Natural killer cell treated with Interleukin-12 subunit alpha and Interleukin-12 subunit beta and Interleukin-15 and Interleukin-18, amount 100 ng/mL, for 72 hours (primary cell): ENCODE measurements around the gene HPF1. TPM values are rescaled to one million over a fixed set of nuclear protein-coding genes. Genes with fewer than 3 reads are reported as not detected.

Experiments used
- ATAC-seq, 2 donors: fragments of 150-1000 bp; cut with Tn5 transposase in 1 of 2; sonication (Bioruptor Pico), chemical (Tn5 transposase) in 1 of 2; 2 replicates each; pipeline ENCODE4 v1.10.0; 2021
- DNase-seq: peaks from one replicate; pipeline ENCODE4 v3.0.0; 2022; ENCODE audit warnings: low spot score
- H3K27ac Mint-ChIP-seq, 2 donors: 1 replicate in 1 of 2; 2 replicates in 1 of 2; pipeline ENCODE4 v1.8.0; 2022; ENCODE audit warnings: mixed read lengths in 2 of 2, mild to moderate bottlenecking in 1 of 2, moderate library complexity in 1 of 2
- H3K27me3 Mint-ChIP-seq, 2 donors: 1 replicate in 1 of 2; 2 replicates in 1 of 2; pipeline ENCODE4 v1.8.0; 2022; ENCODE audit warnings: mixed read lengths in 2 of 2
- H3K36me3 Mint-ChIP-seq: one replicate; pipeline ENCODE4 v1.8.0; 2022; ENCODE audit warnings: mixed read lengths
- H3K4me1 Mint-ChIP-seq, 2 donors: 1 replicate in 1 of 2; 2 replicates in 1 of 2; pipeline ENCODE4 v1.8.0; 2022; ENCODE audit warnings: low read depth in 2 of 2, mixed read lengths in 2 of 2, mild to moderate bottlenecking in 1 of 2
- H3K4me3 Mint-ChIP-seq: one replicate; pipeline ENCODE4 v1.8.0; 2022; ENCODE audit warnings: mixed read lengths
- H3K9me3 Mint-ChIP-seq: 2 replicates; pipeline ENCODE4 v1.8.0; 2022; ENCODE audit warnings: mixed read lengths
- total RNA-seq, 2 donors: library from RNA; stranded (reverse); gene quantifications; one replicate each; pipeline ENCODE4 v1.2.3, GENCODE V29; 2022

The HPF1 gene
- total RNA-seq, 2 donors from 2014 or later, result 22.3 to 25.9 TPM

DNA sequence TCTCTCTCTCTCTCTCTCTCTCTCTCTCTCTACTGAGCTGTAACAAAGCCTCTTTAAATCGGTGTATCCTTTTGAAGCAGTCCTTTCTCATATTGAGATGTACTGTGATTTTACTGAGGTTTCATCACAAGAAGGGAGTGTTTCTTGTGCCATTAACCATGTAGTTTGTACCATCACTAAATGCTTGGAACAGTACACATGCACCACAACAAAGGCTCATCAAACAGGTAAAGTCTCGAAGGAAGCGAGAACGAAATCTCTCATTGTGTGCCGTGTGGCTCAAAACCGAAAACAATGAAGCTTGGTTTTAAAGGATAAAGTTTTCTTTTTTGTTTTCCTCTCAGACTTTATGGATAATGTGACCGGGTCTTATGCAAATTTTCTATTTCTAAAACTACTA is 37.2 kb downstream of the HPF1 start:
- no peak for DNase-seq
- no peaks in the 10 kb centered on the region for H3K27me3 Mint-ChIP-seq
- H3K4me3 Mint-ChIP-seq, result no peak overlapping the region
- H3K9me3 Mint-ChIP-seq, result no peaks in the 10 kb centered on the region
- peaks cover 11% of the 10 kb centered on the region for H3K36me3 Mint-ChIP-seq
- H3K4me1 Mint-ChIP-seq, result no peaks in the 10 kb centered on the region
- ATAC-seq, result no peak
- H3K27ac Mint-ChIP-seq, result no peak overlapping the region

DNA sequence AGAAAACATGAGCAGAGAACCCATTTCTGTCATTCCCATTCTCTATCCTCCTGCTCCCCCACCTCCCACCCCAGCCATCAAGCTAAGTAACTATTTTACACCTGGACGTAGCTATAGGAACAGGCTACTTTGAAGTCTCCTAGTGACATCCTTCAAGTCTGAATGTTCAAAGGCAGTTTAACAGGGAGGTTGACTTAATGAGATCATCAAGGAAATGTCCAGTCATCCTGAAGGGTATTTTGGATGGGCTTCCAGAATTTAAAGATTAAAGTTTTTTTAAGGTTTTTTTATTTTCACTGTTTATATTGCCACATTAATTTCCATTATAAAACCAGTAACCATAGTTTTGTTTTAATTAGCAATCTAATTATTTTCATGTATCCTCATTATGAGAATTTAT is 41.1 kb downstream of the HPF1 start:
- DNase-seq, result no peak
- H3K4me1 Mint-ChIP-seq, result no peaks in the 10 kb centered on the region
- no peak for ATAC-seq
- H3K27ac Mint-ChIP-seq, result no peak overlapping the region
- no peaks in the 10 kb centered on the region for H3K27me3 Mint-ChIP-seq
- peaks cover 15% of the 10 kb centered on the region for H3K36me3 Mint-ChIP-seq
- no peak overlapping the region for H3K4me3 Mint-ChIP-seq
- H3K9me3 Mint-ChIP-seq, result no peaks in the 10 kb centered on the region

DNA sequence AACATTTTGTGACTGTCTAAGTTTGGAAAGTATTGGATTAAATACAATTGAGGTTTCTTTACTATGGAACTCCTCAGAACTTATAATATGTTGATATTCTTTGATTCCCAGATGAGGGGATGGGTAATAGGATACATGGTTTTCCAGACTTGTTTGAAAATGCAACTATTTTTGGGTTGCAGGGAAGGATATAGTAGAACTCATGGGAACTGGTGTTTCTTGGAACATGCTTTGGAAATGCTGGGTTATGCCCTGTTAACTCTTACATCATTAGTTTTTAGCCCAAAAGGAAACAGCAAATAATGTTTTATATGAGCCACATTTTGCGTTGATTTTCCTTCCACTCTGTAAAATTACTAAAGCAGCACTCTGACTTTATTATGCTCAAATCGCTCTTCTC is 41.9 kb downstream of the HPF1 start:
- Mint-ChIP-seq H3K4me3 (no peak overlapping the region), H3K4me1 (no peaks in the 10 kb centered on the region), H3K36me3 (peaks cover 15% of the 10 kb centered on the region), H3K27me3 (no peaks in the 10 kb centered on the region), H3K27ac (no peak overlapping the region), H3K9me3 (no peaks in the 10 kb centered on the region)
- DNase-seq, result no peak
- ATAC-seq, result no peak

- Mint-ChIP-seq H3K4me3 (no peak overlapping the region), H3K27ac (peak overlapping the region in 1 of 2 donors; percentile 48), H3K4me1 (peaks cover 0 to 4% of the 10 kb centered on the region in 2 donors), H3K27me3 (no peaks in the 10 kb centered on the region), H3K9me3 (no peaks in the 10 kb centered on the region), H3K36me3 (no peaks in the 10 kb centered on the region)
- DNase-seq, result no peak
- no peak for ATAC-seq
Observed at GRCh38 chr4:169707958-169708643, 49.6 kb downstream of the HPF1 start.

DNA sequence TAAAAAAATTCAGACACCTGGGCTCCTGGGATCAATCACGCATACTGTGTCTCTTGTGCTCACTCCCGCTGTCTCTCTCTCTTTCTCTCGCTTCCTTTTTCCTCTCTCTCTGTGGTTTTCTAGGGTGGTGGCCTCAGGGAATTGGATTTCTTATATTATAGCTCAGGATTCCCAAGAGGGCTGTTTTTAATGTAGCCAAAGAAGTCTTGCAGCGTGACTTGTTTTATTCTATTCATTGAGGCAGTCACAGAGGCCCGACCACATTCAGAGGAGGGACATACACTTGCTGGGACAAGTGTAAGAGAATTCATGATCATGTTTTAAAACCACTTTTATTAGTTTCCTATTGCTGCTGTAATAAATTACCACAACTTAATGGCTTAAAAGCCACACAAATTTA is 59.4 kb downstream of the HPF1 start:
- ATAC-seq (no peak), DNase-seq (no peak)
- no peaks in the 10 kb centered on the region for H3K27me3 Mint-ChIP-seq
- H3K9me3 Mint-ChIP-seq, result no peaks in the 10 kb centered on the region
- peaks cover 16% of the 10 kb centered on the region for H3K36me3 Mint-ChIP-seq
- H3K4me3 Mint-ChIP-seq, result no peak overlapping the region
- no peaks in the 10 kb centered on the region for H3K4me1 Mint-ChIP-seq
- H3K27ac Mint-ChIP-seq, result no peak overlapping the region

GRCh38 chr4:169690787-169691186 is 67.0 kb downstream of the HPF1 start:
- Mint-ChIP-seq H3K4me1 (peaks cover 0 to 2% of the 10 kb centered on the region in 2 donors), H3K27me3 (no peaks in the 10 kb centered on the region), H3K27ac (no peak overlapping the region), H3K4me3 (no peak overlapping the region), H3K36me3 (peaks cover 4% of the 10 kb centered on the region), H3K9me3 (no peaks in the 10 kb centered on the region)
- ATAC-seq, result no peak
- no peak for DNase-seq

DNA sequence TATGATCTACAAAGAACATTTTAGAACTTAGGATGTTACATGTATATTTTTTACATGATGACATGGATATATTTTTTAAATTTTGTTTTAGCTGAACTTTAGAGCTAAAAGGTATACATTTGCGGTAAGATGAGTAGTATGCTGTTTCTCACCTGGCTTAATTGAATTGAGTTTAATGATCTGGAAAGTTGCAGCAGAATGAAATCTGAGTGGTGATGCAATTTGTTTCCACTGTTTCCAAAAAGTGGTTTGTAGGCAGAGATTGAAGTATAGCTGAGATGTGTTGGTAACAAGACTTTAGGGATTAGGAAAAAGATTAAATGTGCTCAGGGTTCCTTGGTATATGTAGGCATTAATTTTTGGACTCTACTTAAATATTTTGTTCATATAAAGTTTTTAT is 68.1 kb downstream of the HPF1 start:
- Mint-ChIP-seq H3K27me3 (no peaks in the 10 kb centered on the region), H3K4me1 (peaks cover 0 to 2% of the 10 kb centered on the region in 2 donors), H3K27ac (no peak overlapping the region), H3K4me3 (no peak overlapping the region), H3K36me3 (peaks cover 4% of the 10 kb centered on the region), H3K9me3 (no peaks in the 10 kb centered on the region)
- no peak for ATAC-seq
- no peak for DNase-seq

DNA sequence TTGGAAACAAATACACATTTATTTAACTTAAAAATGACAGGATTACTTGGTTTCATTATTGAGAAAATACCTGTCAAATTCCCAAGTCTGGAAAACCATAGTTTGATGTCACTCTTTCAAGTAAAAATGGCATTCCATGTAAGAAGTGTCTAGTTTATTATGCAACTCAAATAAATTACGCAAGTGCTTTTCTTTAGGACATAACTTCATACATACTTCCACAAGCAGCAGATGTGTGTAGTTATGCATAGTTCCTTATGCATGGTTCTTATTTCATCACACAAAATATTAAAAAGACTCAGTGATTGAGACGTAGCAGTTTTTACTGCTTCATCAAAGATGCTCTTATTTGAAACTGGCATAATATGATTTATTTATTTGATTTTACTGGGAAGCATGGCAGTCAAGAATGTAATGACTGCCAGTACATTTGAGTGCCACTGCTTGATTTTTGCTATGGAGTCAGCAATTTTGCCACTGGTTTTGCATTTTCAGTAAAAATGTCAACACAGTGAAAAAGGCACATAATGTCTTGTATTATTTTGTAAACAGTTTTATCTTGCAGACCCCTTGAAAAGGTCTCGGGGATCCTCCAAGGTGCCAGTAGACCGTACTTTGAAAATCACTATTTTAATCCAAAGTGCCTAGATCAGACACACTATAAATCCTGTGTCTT is 75.2 kb downstream of the HPF1 start:
- no peak overlapping the region for H3K27ac Mint-ChIP-seq

More for the DNA sequence above, 75.2 kb downstream of the HPF1 start:
- Mint-ChIP-seq H3K4me1 (no peaks in the 10 kb centered on the region), H3K9me3 (no peaks in the 10 kb centered on the region), H3K4me3 (no peak overlapping the region), H3K36me3 (peaks cover 8% of the 10 kb centered on the region), H3K27me3 (no peaks in the 10 kb centered on the region)
- DNase-seq (no peak), ATAC-seq (no peak)

Other genes with a start within 250 kb of the HPF1 start
- 10 to 100 TPM in 1 of 2 donors, 1 to 10 TPM in 1; 9.8 to 20.6 TPM for gene NEK1, start 145.4 kb downstream of the HPF1 start, total RNA-seq
- 10 to 100 TPM; 21.8 to 24.9 TPM for gene CLCN3, start 137.4 kb downstream of the HPF1 start, total RNA-seq